ENCODE measurements around the gene CHI3L2. TPM values are rescaled to one million over a fixed set of nuclear protein-coding genes. Genes with fewer than 3 reads are reported as not detected.

The CHI3L2 gene
- total RNA-seq, 4 donors from 2014 or later, result 4.7 to 9.8 (median 7.7) TPM

DNA sequence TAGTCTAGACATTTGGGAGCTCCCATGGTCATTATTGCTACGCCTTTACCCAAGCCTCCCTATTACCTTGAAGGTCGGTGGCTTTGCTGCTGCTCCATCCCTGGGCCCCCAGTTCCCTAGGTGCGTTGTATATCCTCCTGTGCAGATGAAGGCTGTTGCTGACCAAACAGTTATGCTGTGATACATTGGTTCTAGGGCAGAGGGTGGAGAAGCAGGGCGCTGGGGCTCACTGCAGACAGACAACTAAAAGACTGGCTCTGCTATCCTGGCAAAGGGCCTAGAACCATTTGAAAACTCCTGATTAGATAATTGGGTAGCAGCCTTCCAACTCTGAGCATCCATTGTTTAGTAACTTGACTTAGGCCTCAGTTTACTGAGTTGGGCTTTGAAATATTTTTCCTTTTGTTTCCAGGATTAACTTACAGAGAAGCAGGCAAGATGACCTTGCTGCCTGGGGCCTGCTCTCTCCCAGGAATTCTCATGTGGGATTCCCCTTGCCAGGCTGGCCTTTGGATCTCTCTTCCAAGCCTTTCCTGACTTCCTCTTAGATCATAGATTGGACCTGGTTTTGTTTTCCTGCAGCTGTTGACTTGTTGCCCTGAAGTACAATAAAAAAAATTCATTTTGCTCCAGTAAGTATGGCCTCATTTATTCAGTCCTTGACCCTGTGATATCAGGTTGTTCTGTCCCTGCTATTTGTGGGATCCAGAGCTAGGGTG, 15.5 kb downstream of the CHI3L2 start:
- Histone ChIP-seq H3K4me1 (no peaks in the 10 kb centered on the region), H3K36me3 (no peaks in the 10 kb centered on the region), H3K4me3 (no peak overlapping the region), H3K27me3 (no peaks in the 10 kb centered on the region), H3K9me3 (no peaks in the 10 kb centered on the region), H3K27ac (no peak overlapping the region)
- TF ChIP-seq POLR2A (IDR thresholded peaks at IDR 0.05) (no peak), POLR2AphosphoS5 (IDR thresholded peaks at IDR 0.05) (no peak), EP300 (IDR thresholded peaks at IDR 0.05) (no peak)
- TF ChIP-seq, protein P1, sequence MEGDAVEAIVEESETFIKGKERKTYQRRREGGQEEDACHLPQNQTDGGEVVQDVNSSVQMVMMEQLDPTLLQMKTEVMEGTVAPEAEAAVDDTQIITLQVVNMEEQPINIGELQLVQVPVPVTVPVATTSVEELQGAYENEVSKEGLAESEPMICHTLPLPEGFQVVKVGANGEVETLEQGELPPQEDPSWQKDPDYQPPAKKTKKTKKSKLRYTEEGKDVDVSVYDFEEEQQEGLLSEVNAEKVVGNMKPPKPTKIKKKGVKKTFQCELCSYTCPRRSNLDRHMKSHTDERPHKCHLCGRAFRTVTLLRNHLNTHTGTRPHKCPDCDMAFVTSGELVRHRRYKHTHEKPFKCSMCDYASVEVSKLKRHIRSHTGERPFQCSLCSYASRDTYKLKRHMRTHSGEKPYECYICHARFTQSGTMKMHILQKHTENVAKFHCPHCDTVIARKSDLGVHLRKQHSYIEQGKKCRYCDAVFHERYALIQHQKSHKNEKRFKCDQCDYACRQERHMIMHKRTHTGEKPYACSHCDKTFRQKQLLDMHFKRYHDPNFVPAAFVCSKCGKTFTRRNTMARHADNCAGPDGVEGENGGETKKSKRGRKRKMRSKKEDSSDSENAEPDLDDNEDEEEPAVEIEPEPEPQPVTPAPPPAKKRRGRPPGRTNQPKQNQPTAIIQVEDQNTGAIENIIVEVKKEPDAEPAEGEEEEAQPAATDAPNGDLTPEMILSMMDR (IDR thresholded peaks at IDR 0.05), result no peak
- 63% methylated on average over 4 of the region's 4 CpGs for WGBS
- no peak for DNase-seq (ENCODE audit: low spot score in 2 of 2)

DNA sequence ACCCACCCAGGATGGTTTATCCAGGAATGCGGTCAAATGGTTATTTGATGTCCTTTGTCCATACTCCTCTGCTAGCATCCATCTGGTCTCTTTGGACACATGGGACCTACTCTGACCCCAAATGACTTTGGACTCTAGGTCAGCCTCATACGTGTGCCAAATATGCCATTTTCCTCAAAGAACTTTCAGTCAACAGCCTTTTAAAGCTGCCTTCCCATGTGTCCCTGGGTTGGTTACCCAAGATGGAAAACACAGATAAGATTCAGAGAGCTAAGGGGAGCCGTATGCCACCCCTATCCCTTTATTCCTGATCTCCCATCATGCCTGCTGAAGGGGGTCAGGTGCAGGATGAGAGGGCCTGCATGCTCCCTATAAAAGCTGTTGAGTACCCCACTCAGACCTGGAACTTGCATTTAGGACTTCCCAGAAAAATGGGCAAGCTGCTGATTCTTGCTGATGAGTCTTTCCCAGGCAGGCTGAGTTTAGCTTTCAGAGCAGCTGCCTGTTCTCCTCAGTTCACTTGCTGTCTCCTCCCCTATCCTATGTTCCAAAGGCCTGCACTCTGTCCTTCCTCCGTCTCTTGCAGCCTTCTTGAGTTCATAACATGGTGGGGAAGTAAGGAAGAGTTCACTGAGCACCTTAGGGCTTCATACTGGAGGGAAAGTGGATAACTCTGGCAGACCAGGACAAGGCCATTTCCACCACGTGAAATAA, 19.8 kb downstream of the CHI3L2 start:
- H3K36me3 ChIP-seq, result no peaks in the 10 kb centered on the region
- no peak overlapping the region for H3K4me3 ChIP-seq
- H3K27ac ChIP-seq, result no peak overlapping the region
- no peaks in the 10 kb centered on the region for H3K4me1 ChIP-seq
- H3K27me3 ChIP-seq, result peaks cover 3% of the 10 kb centered on the region
- no peaks in the 10 kb centered on the region for H3K9me3 ChIP-seq
- TF ChIP-seq POLR2A (IDR thresholded peaks at IDR 0.05) (no peak), EP300 (IDR thresholded peaks at IDR 0.05) (no peak), POLR2AphosphoS5 (IDR thresholded peaks at IDR 0.05) (no peak)
- TF ChIP-seq, protein P1 (IDR thresholded peaks at IDR 0.05), result no peak
- 93% methylated on average over 5 of the region's 5 CpGs for WGBS
- no peak for DNase-seq (ENCODE audit: low spot score in 2 of 2)

DNA sequence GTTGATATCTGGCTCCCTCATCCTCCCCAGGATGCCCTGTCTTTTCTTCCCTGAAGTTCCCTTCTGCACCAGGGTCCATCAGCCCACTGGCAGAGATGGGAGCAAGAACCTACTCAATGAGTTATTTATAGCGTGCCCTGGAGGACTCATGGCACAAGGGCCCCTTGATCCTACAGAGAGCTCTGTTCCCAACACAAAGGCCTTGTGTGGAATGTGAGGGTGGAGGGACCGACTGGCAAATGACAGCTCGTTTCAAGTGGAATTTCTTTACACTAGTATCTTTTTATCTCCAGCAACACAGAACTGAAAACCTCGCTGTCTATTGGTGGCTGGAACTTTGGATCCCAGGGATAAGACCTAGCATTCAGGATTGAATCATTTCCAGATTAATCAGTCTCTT, 22.4 kb downstream of the CHI3L2 start:
- H3K9me3 ChIP-seq, result no peaks in the 10 kb centered on the region
- no peak for DNase-seq (ENCODE audit: low spot score in 2 of 2)
- H3K27ac ChIP-seq, result no peak overlapping the region
- no peaks in the 10 kb centered on the region for H3K4me1 ChIP-seq
- no peak overlapping the region for H3K4me3 ChIP-seq
- no peaks in the 10 kb centered on the region for H3K36me3 ChIP-seq
- H3K27me3 ChIP-seq, result peaks cover 8% of the 10 kb centered on the region
- 28% methylated on average over 4 of the region's 4 CpGs for WGBS
- TF ChIP-seq, protein P1 (IDR thresholded peaks at IDR 0.05), result no peak
- no peak for TF ChIP-seq POLR2AphosphoS5 (IDR thresholded peaks at IDR 0.05)
- no peak for TF ChIP-seq EP300 (IDR thresholded peaks at IDR 0.05)
- TF ChIP-seq POLR2A (IDR thresholded peaks at IDR 0.05), result no peak

DNA sequence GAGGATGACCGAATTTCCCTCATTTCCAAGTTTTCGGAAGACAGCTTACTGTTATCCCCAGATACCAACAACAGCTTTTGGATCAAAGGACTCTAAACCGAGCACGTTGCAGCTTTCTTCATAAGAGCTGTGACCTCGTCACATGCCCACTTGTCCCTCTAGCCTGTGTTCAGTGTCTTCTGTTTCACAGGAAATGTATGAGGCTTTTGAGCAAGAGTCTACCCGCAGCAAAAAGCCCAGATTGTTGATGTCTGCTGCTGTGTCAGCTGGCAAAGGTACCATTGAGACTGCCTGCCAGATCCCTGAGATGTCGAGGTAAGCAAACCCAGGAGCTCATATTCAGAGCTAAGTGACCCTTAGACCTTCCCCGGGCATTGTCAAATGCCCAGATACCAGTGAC, 24.1 kb downstream of the CHI3L2 start:
- Histone ChIP-seq H3K4me1 (no peaks in the 10 kb centered on the region), H3K27ac (no peak overlapping the region), H3K36me3 (no peaks in the 10 kb centered on the region), H3K27me3 (peaks cover 8% of the 10 kb centered on the region), H3K9me3 (no peaks in the 10 kb centered on the region), H3K4me3 (no peak overlapping the region)
- no peak for TF ChIP-seq EP300 (IDR thresholded peaks at IDR 0.05)
- no peak for TF ChIP-seq POLR2AphosphoS5 (IDR thresholded peaks at IDR 0.05)
- TF ChIP-seq POLR2A (IDR thresholded peaks at IDR 0.05), result no peak
- DNase-seq (ENCODE audit: low spot score in 2 of 2), result no peak
- WGBS, result 78% methylated on average over 8 of the region's 8 CpGs

DNA sequence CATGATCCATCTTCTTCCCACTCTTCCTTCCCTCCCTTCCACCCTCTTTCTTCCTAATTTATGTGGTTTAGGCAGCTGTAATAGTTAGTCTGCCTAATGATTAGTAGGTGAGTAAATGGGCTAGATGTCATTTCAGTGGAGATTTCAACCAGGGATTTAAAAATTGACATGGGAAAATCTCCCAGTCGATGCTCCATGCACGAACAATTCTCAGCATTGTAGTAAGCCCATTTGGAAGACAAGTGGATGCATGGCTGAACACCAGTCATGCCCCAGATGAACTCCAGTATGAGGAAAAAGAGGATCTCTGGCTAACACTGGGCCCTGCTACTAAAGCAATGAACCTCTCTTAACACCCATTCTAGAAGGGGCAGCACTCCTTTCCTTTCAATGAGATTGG, 25.3 kb downstream of the CHI3L2 start:
- H3K9me3 ChIP-seq, result no peaks in the 10 kb centered on the region
- no peak for DNase-seq (ENCODE audit: low spot score in 2 of 2)
- no peaks in the 10 kb centered on the region for H3K4me1 ChIP-seq
- H3K4me3 ChIP-seq, result no peak overlapping the region
- no peak for TF ChIP-seq EP300 (IDR thresholded peaks at IDR 0.05)
- TF ChIP-seq POLR2AphosphoS5 (IDR thresholded peaks at IDR 0.05), result no peak
- TF ChIP-seq POLR2A (IDR thresholded peaks at IDR 0.05), result no peak
- TF ChIP-seq, protein P1 (IDR thresholded peaks at IDR 0.05), result no peak
- WGBS, result 97% methylated on average over 2 of the region's 2 CpGs
- peaks cover 8% of the 10 kb centered on the region for H3K27me3 ChIP-seq
- H3K36me3 ChIP-seq, result no peaks in the 10 kb centered on the region
- H3K27ac ChIP-seq, result no peak overlapping the region
